ENCODE measurements around the gene ICAM2. TPM values are rescaled to one million over a fixed set of nuclear protein-coding genes. Genes with fewer than 3 reads are reported as not detected.
"Not testable (repeated sequence)": the region's sequence is repeated elsewhere in the genome, so short reads cannot be mapped to it uniquely, and the experiment has no call there.

The ICAM2 gene
- polyA plus RNA-seq, 4 donors, result 4.5 to 40.1 (median 12.4) TPM

GRCh38 chr17:63984651-63985386 is 35.6 kb downstream of the ICAM2 start:
- no peaks in the 10 kb centered on the region for H3K27me3 ChIP-seq (ENCODE audit: control insufficient read depth in 3 of 3, insufficient read depth in 3 of 3, low read length in 3 of 3)
- FAIRE-seq (no peak), DNase-seq (peak in 1 of 2 donors; percentile 68)
- no peak overlapping the region for H3K4me3 ChIP-seq (ENCODE audit: low read depth in 1 of 3, low read length in 3 of 3)
- H3K9me3 ChIP-seq (ENCODE audit: control insufficient read depth in 2 of 2, insufficient read depth in 1 of 2, low read depth in 1 of 2, low read length in 1 of 2), result peaks cover 0 to 13% of the 10 kb centered on the region in 2 donors
- WGBS, 3 donors, result 63 to 74% (median 74%) methylated on average over 16 of the region's 16 CpGs
- H3K36me3 ChIP-seq (ENCODE audit: control insufficient read depth in 3 of 3, insufficient read depth in 2 of 3, low read depth in 1 of 3, low read length in 3 of 3), result no peaks in the 10 kb centered on the region
- peaks cover 0 to 11% (median 0%) of the 10 kb centered on the region in 3 donors for H3K4me1 ChIP-seq (ENCODE audit: control insufficient read depth in 3 of 3, insufficient read depth in 2 of 3, low read depth in 1 of 3, low read length in 2 of 3)
- H3K27ac ChIP-seq (ENCODE audit: low read depth in 1 of 3, low read length in 2 of 3), result peak overlapping the region in 2 of 3 donors; percentile 17 to 59

- FAIRE-seq, result no peak
- Histone ChIP-seq H3K27me3 (ENCODE audit: control insufficient read depth in 3 of 3, insufficient read depth in 3 of 3, low read length in 3 of 3) (peaks cover 0 to 3% (median 0%) of the 10 kb centered on the region in 3 donors), H3K36me3 (ENCODE audit: control insufficient read depth in 3 of 3, insufficient read depth in 2 of 3, low read depth in 1 of 3, low read length in 3 of 3) (no peaks in the 10 kb centered on the region), H3K4me3 (ENCODE audit: low read depth in 1 of 3, low read length in 3 of 3) (no peak overlapping the region), H3K27ac (ENCODE audit: low read depth in 1 of 3, low read length in 2 of 3) (peak overlapping the region in 1 of 3 donors; percentile 59), H3K9me3 (ENCODE audit: control insufficient read depth in 2 of 2, insufficient read depth in 1 of 2, low read depth in 1 of 2, low read length in 1 of 2) (peaks cover 0 to 13% of the 10 kb centered on the region in 2 donors), H3K4me1 (ENCODE audit: control insufficient read depth in 3 of 3, insufficient read depth in 2 of 3, low read depth in 1 of 3, low read length in 2 of 3) (peaks cover 0 to 11% (median 0%) of the 10 kb centered on the region in 3 donors)
- WGBS, 3 donors, result 64 to 91% (median 86%) methylated on average over 5 of the region's 5 CpGs
- DNase-seq, result no peak
Observed at GRCh38 chr17:63984236-63984635, 36.2 kb downstream of the ICAM2 start.

- peaks cover 0 to 13% of the 10 kb centered on the region in 2 donors for H3K9me3 ChIP-seq (ENCODE audit: control insufficient read depth in 2 of 2, insufficient read depth in 1 of 2, low read depth in 1 of 2, low read length in 1 of 2)
- H3K27ac ChIP-seq (ENCODE audit: low read depth in 1 of 3, low read length in 2 of 3), result no peak overlapping the region
- no peak overlapping the region for H3K4me3 ChIP-seq (ENCODE audit: low read depth in 1 of 3, low read length in 3 of 3)
- FAIRE-seq (no peak), DNase-seq (no peak)
- H3K4me1 ChIP-seq (ENCODE audit: control insufficient read depth in 3 of 3, insufficient read depth in 2 of 3, low read depth in 1 of 3, low read length in 2 of 3), result peaks cover 0 to 6% (median 0%) of the 10 kb centered on the region in 3 donors
- no peaks in the 10 kb centered on the region for H3K36me3 ChIP-seq (ENCODE audit: control insufficient read depth in 3 of 3, insufficient read depth in 2 of 3, low read depth in 1 of 3, low read length in 3 of 3)
- peaks cover 0 to 3% (median 0%) of the 10 kb centered on the region in 3 donors for H3K27me3 ChIP-seq (ENCODE audit: control insufficient read depth in 3 of 3, insufficient read depth in 3 of 3, low read length in 3 of 3)
- WGBS, 3 donors, result 53 to 89% (median 71%) methylated on average over 7 of the region's 7 CpGs
Observed at GRCh38 chr17:63983320-63983719, 37.1 kb downstream of the ICAM2 start.

- FAIRE-seq; DNase-seq; H3K27ac ChIP-seq (ENCODE audit: low read depth in 1 of 3, low read length in 2 of 3); H3K36me3 ChIP-seq (ENCODE audit: control insufficient read depth in 3 of 3, insufficient read depth in 2 of 3, low read depth in 1 of 3, low read length in 3 of 3); H3K4me1 ChIP-seq (ENCODE audit: control insufficient read depth in 3 of 3, insufficient read depth in 2 of 3, low read depth in 1 of 3, low read length in 2 of 3); H3K4me3 ChIP-seq (ENCODE audit: low read depth in 1 of 3, low read length in 3 of 3); H3K27me3 ChIP-seq (ENCODE audit: control insufficient read depth in 3 of 3, insufficient read depth in 3 of 3, low read length in 3 of 3): not testable (repeated sequence)
- H3K9me3 ChIP-seq (ENCODE audit: control insufficient read depth in 2 of 2, insufficient read depth in 1 of 2, low read depth in 1 of 2, low read length in 1 of 2), result peaks cover 0 to 13% of the 10 kb centered on the region in 2 donors
- WGBS, 3 donors, result 83 to 100% (median 92%) methylated on average over 2 of the region's 2 CpGs
Observed at GRCh38 chr17:63982641-63983040, 37.8 kb downstream of the ICAM2 start.

GRCh38 chr17:63978272-63979200 is 41.9 kb downstream of the ICAM2 start:
- H3K36me3 ChIP-seq (ENCODE audit: control insufficient read depth in 3 of 3, insufficient read depth in 2 of 3, low read depth in 1 of 3, low read length in 3 of 3), result no peaks in the 10 kb centered on the region
- FAIRE-seq (no peak), DNase-seq (no peak)
- peaks cover 0 to 8% (median 2%) of the 10 kb centered on the region in 3 donors for H3K27me3 ChIP-seq (ENCODE audit: control insufficient read depth in 3 of 3, insufficient read depth in 3 of 3, low read length in 3 of 3)
- no peak overlapping the region for H3K4me3 ChIP-seq (ENCODE audit: low read depth in 1 of 3, low read length in 3 of 3)
- no peak overlapping the region for H3K27ac ChIP-seq (ENCODE audit: low read depth in 1 of 3, low read length in 2 of 3)
- 74 to 83% (median 80%) methylated on average over 13 of the region's 13 CpGs for WGBS, 3 donors
- peaks cover 0 to 9% of the 10 kb centered on the region in 2 donors for H3K9me3 ChIP-seq (ENCODE audit: control insufficient read depth in 2 of 2, insufficient read depth in 1 of 2, low read depth in 1 of 2, low read length in 1 of 2)
- H3K4me1 ChIP-seq (ENCODE audit: control insufficient read depth in 3 of 3, insufficient read depth in 2 of 3, low read depth in 1 of 3, low read length in 2 of 3), result no peaks in the 10 kb centered on the region

- FAIRE-seq, result no peak
- H3K36me3 ChIP-seq (ENCODE audit: control insufficient read depth in 3 of 3, insufficient read depth in 2 of 3, low read depth in 1 of 3, low read length in 3 of 3), result no peaks in the 10 kb centered on the region
- 63 to 71% (median 66%) methylated on average over 3 of the region's 3 CpGs for WGBS, 3 donors
Observed at GRCh38 chr17:63976702-63977101, 43.7 kb downstream of the ICAM2 start.

GRCh38 chr17:63975541-63976092 is 44.8 kb downstream of the ICAM2 start:
- WGBS, 3 donors, result 53 to 71% (median 59%) methylated on average over 2 of the region's 2 CpGs
- no peaks in the 10 kb centered on the region for H3K4me1 ChIP-seq (ENCODE audit: control insufficient read depth in 3 of 3, insufficient read depth in 2 of 3, low read depth in 1 of 3, low read length in 2 of 3)
- H3K27ac ChIP-seq (ENCODE audit: low read depth in 1 of 3, low read length in 2 of 3), result no peak overlapping the region
- H3K36me3 ChIP-seq (ENCODE audit: control insufficient read depth in 3 of 3, insufficient read depth in 2 of 3, low read depth in 1 of 3, low read length in 3 of 3), result no peaks in the 10 kb centered on the region
- H3K27me3 ChIP-seq (ENCODE audit: control insufficient read depth in 3 of 3, insufficient read depth in 3 of 3, low read length in 3 of 3), result peaks cover 0 to 8% (median 2%) of the 10 kb centered on the region in 3 donors
- H3K4me3 ChIP-seq (ENCODE audit: low read depth in 1 of 3, low read length in 3 of 3), result no peak overlapping the region
- FAIRE-seq, result no peak
- no peak for DNase-seq
- no peaks in the 10 kb centered on the region for H3K9me3 ChIP-seq (ENCODE audit: control insufficient read depth in 2 of 2, insufficient read depth in 1 of 2, low read depth in 1 of 2, low read length in 1 of 2)

More at GRCh38 chr17:63976702-63977101, 43.7 kb downstream of the ICAM2 start:
- DNase-seq, result no peak
- peaks cover 0 to 4% of the 10 kb centered on the region in 2 donors for H3K9me3 ChIP-seq (ENCODE audit: control insufficient read depth in 2 of 2, insufficient read depth in 1 of 2, low read depth in 1 of 2, low read length in 1 of 2)
- H3K4me3 ChIP-seq (ENCODE audit: low read depth in 1 of 3, low read length in 3 of 3), result no peak overlapping the region
- H3K27me3 ChIP-seq (ENCODE audit: control insufficient read depth in 3 of 3, insufficient read depth in 3 of 3, low read length in 3 of 3), result peaks cover 0 to 8% (median 2%) of the 10 kb centered on the region in 3 donors
- H3K4me1 ChIP-seq (ENCODE audit: control insufficient read depth in 3 of 3, insufficient read depth in 2 of 3, low read depth in 1 of 3, low read length in 2 of 3), result no peaks in the 10 kb centered on the region
- no peak overlapping the region for H3K27ac ChIP-seq (ENCODE audit: low read depth in 1 of 3, low read length in 2 of 3)

- no peak overlapping the region for H3K4me3 ChIP-seq (ENCODE audit: low read depth in 1 of 3, low read length in 3 of 3)
- 75 to 81% (median 78%) methylated on average over 10 of the region's 10 CpGs for WGBS, 3 donors
- H3K36me3 ChIP-seq (ENCODE audit: control insufficient read depth in 3 of 3, insufficient read depth in 2 of 3, low read depth in 1 of 3, low read length in 3 of 3), result no peaks in the 10 kb centered on the region
- no peaks in the 10 kb centered on the region for H3K9me3 ChIP-seq (ENCODE audit: control insufficient read depth in 2 of 2, insufficient read depth in 1 of 2, low read depth in 1 of 2, low read length in 1 of 2)
- FAIRE-seq (no peak), DNase-seq (no peak)
- H3K27me3 ChIP-seq (ENCODE audit: control insufficient read depth in 3 of 3, insufficient read depth in 3 of 3, low read length in 3 of 3), result peaks cover 0 to 8% (median 2%) of the 10 kb centered on the region in 3 donors
- no peaks in the 10 kb centered on the region for H3K4me1 ChIP-seq (ENCODE audit: control insufficient read depth in 3 of 3, insufficient read depth in 2 of 3, low read depth in 1 of 3, low read length in 2 of 3)
- H3K27ac ChIP-seq (ENCODE audit: low read depth in 1 of 3, low read length in 2 of 3), result no peak overlapping the region
Observed at GRCh38 chr17:63974594-63975192, 45.7 kb downstream of the ICAM2 start.
